Measurements from ENCODE around the gene NAGPA.

NAGPA gene

DNA sequence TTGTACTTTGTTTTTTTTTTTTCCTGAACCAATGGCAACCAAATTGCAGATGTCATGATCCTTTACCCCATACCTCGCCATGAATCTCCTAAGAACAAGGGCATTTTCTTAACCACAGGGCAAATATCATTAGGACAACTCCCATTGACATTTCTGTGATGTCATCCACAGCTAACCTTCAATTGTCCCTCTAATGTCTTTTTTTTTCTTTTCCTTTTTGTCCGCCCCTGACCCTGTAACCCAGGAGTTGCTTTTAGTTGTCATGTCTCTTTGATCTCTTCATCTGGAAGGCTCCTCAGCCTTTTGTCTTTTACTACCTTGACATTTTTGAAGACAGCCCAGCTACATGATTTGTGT lies 410 bp upstream of the NAGPA start:
- H3K27ac ChIP-seq, result no peak overlapping the region
- H3K9me3 ChIP-seq, result no peaks in the 10 kb centered on the region
- H3K4me3 ChIP-seq (ENCODE audit: low read depth in 1 of 2, low read length in 1 of 2), result peak overlapping the region; percentile 72 to 79
- TF ChIP-seq, protein P1, sequence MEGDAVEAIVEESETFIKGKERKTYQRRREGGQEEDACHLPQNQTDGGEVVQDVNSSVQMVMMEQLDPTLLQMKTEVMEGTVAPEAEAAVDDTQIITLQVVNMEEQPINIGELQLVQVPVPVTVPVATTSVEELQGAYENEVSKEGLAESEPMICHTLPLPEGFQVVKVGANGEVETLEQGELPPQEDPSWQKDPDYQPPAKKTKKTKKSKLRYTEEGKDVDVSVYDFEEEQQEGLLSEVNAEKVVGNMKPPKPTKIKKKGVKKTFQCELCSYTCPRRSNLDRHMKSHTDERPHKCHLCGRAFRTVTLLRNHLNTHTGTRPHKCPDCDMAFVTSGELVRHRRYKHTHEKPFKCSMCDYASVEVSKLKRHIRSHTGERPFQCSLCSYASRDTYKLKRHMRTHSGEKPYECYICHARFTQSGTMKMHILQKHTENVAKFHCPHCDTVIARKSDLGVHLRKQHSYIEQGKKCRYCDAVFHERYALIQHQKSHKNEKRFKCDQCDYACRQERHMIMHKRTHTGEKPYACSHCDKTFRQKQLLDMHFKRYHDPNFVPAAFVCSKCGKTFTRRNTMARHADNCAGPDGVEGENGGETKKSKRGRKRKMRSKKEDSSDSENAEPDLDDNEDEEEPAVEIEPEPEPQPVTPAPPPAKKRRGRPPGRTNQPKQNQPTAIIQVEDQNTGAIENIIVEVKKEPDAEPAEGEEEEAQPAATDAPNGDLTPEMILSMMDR (IDR thresholded peaks at IDR 0.05), result no peak
- H3K27me3 ChIP-seq, result peaks cover 9% of the 10 kb centered on the region
- peaks cover 12 to 16% of the 10 kb centered on the region in 2 experiments for H3K4me1 ChIP-seq (ENCODE audit: control insufficient read depth in 1 of 2, insufficient read depth in 1 of 2, low read depth in 1 of 2, low read length in 1 of 2)
- no peaks in the 10 kb centered on the region for H3K36me3 ChIP-seq

DNA sequence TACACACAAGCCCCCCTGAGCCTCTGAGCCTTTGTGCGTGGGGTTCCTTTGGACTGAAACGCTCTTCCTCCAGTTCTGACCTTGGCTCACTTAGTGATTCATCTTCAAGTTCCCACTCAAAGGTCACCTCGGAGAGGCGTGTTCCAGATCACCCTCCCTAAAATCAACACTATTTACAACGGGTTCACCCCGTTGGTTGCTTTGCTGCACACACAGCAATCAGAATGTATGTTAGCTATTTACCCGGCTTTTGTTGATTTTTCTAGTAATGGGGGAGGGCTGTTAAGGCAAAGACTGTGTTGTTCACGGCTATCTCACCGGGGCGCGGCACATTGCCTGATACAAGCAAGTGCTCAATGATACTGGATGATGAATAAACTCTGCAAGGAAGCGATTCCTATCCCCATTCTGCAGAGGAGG lies 977 bp downstream of the NAGPA start:
- TF ChIP-seq, protein P1 (IDR thresholded peaks at IDR 0.05), result no peak
- peaks cover 9% of the 10 kb centered on the region for H3K27me3 ChIP-seq
- H3K4me3 ChIP-seq (ENCODE audit: low read depth in 1 of 2, low read length in 1 of 2), result peak overlapping the region; percentile 72 to 79
- H3K36me3 ChIP-seq, result peaks cover 6% of the 10 kb centered on the region
- H3K4me1 ChIP-seq (ENCODE audit: control insufficient read depth in 1 of 2, insufficient read depth in 1 of 2, low read depth in 1 of 2, low read length in 1 of 2), result peaks cover 12 to 16% of the 10 kb centered on the region in 2 experiments
- no peaks in the 10 kb centered on the region for H3K9me3 ChIP-seq
- no peak overlapping the region for H3K27ac ChIP-seq

DNA sequence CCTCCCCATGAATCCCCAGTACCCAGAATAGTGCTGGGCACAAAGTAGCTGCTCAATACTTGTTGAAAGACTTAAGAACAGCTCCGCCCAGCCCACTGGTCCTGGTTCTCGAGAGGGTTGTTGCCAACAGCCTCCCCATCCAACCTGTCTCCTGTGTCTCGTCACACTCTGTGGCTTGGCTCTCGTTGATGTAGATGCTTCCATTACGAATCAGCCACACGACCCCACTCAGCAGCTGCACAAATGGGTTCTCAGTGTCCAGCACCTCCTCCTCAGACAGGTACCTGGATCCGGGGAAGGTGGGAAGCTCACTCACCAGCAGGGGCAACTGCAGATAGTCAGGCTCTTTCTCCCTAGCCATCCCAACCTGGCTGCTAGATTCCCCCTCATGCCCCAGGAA lies 2.1 kb downstream of the NAGPA start:
- peaks cover 6% of the 10 kb centered on the region for H3K36me3 ChIP-seq
- no peak overlapping the region for H3K4me3 ChIP-seq (ENCODE audit: low read depth in 1 of 2, low read length in 1 of 2)
- peaks cover 9% of the 10 kb centered on the region for H3K27me3 ChIP-seq
- peaks cover 12 to 16% of the 10 kb centered on the region in 2 experiments for H3K4me1 ChIP-seq (ENCODE audit: control insufficient read depth in 1 of 2, insufficient read depth in 1 of 2, low read depth in 1 of 2, low read length in 1 of 2)
- TF ChIP-seq, protein P1 (IDR thresholded peaks at IDR 0.05), result no peak
- no peak overlapping the region for H3K27ac ChIP-seq
- no peaks in the 10 kb centered on the region for H3K9me3 ChIP-seq

- peaks cover 12 to 16% of the 10 kb centered on the region in 2 experiments for H3K4me1 ChIP-seq (ENCODE audit: control insufficient read depth in 1 of 2, insufficient read depth in 1 of 2, low read depth in 1 of 2, low read length in 1 of 2)
- TF ChIP-seq, protein P1 (IDR thresholded peaks at IDR 0.05), result no peak
- peaks cover 9% of the 10 kb centered on the region for H3K27me3 ChIP-seq
- H3K36me3 ChIP-seq, result peaks cover 6% of the 10 kb centered on the region
- H3K27ac ChIP-seq, result no peak overlapping the region
- H3K4me3 ChIP-seq (ENCODE audit: low read depth in 1 of 2, low read length in 1 of 2), result no peak overlapping the region
- H3K9me3 ChIP-seq, result no peaks in the 10 kb centered on the region
These were observed 3.4 kb downstream of the NAGPA start for GRCh38 chr16:5030251-5030870.

DNA sequence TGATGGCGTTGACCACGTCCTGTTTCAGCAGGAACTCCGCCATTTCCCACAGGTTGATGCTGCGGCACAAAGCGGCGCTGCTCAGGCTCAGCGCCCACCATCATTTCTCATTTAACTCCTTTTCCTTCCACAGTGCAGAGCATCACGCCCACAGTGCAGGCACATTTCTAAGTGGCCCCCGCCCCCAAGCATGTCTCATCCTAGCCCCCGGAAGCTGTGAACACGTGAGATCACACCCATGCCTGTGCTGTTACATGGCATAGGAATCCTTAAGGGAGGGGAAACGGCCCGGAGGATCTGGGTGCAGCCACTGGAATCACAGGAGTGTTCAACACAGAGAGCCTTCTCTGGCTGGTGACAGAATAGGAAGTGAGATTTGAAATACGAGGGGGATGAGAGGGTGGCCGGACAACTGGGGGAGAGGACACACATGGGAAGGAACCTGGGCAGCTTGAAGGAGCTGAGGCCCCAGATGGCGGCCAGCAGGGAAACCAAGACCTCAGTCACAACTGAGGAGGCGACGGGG lies 4.7 kb downstream of the NAGPA start:
- H3K27ac ChIP-seq, result no peak overlapping the region
- no peaks in the 10 kb centered on the region for H3K9me3 ChIP-seq
- H3K36me3 ChIP-seq, result peaks cover 10% of the 10 kb centered on the region
- TF ChIP-seq, protein P1 (IDR thresholded peaks at IDR 0.05), result no peak
- peaks cover 11 to 14% of the 10 kb centered on the region in 2 experiments for H3K4me1 ChIP-seq (ENCODE audit: control insufficient read depth in 1 of 2, insufficient read depth in 1 of 2, low read depth in 1 of 2, low read length in 1 of 2)
- H3K27me3 ChIP-seq, result peaks cover 9% of the 10 kb centered on the region
- no peak overlapping the region for H3K4me3 ChIP-seq (ENCODE audit: low read depth in 1 of 2, low read length in 1 of 2)
